Esophagus squamous epithelium (tissue), 4 donors: ENCODE measurements around the gene BTG4.

Experiments
- POLR2A ChIP-seq, 4 donors: fragments of 450-650 bp; IDR thresholded peaks; one replicate each; pipeline ENCODE4 v1.6.1; 2017; ENCODE audit warnings: antibody characterized with exemption in 4 of 4, mild to moderate bottlenecking in 4 of 4, moderate library complexity in 3 of 4
- TF ChIP-seq, protein P1 (sequence below), 6 experiments: fragments of 450-650 bp in 4 of 6; fragments of 200-600 bp in 2 of 6; sonication (generic) in 2 of 6; IDR thresholded peaks; one replicate each; pipeline ENCODE4 v1.5.1; 2016 to 2019; ENCODE audit warnings: antibody characterized with exemption in 6 of 6, mild to moderate bottlenecking in 4 of 6, moderate library complexity in 4 of 6

DNA sequence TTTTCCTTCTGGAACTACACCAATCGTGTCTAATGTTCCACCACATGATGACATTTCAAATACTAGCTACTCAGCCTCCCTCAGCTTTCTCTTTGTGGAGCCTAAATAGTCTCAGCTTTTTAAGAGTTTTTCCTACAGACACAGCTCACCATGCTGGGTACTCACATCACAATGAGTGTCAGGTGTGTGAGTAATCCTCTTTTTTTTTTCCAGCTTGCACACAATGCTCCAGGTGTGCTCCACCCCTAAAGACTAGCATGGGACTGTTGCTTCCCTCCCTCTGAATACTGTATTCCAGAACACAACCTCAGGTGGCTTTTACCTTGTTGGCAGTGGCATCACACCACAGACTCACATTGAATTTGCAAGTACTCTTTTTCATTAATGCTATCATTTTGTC lies 11.7 kb downstream of the BTG4 start:
- TF ChIP-seq, protein P1, sequence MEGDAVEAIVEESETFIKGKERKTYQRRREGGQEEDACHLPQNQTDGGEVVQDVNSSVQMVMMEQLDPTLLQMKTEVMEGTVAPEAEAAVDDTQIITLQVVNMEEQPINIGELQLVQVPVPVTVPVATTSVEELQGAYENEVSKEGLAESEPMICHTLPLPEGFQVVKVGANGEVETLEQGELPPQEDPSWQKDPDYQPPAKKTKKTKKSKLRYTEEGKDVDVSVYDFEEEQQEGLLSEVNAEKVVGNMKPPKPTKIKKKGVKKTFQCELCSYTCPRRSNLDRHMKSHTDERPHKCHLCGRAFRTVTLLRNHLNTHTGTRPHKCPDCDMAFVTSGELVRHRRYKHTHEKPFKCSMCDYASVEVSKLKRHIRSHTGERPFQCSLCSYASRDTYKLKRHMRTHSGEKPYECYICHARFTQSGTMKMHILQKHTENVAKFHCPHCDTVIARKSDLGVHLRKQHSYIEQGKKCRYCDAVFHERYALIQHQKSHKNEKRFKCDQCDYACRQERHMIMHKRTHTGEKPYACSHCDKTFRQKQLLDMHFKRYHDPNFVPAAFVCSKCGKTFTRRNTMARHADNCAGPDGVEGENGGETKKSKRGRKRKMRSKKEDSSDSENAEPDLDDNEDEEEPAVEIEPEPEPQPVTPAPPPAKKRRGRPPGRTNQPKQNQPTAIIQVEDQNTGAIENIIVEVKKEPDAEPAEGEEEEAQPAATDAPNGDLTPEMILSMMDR (IDR thresholded peaks at IDR 0.05), result no peak
- no peak for TF ChIP-seq POLR2A (IDR thresholded peaks at IDR 0.05)
